Natural killer cell (primary cell): Measurements from ENCODE around the gene MMRN2. TPM values are rescaled to one million over a fixed set of nuclear protein-coding genes. Genes with fewer than 3 reads are reported as not detected.

Experiments used
- ATAC-seq, 3 donors: fragments of 150-1000 bp in 2 of 3; fragments of 200-7000 bp in 1 of 3; cut with Tn5 transposase; 1 replicate in 1 of 3; 2 replicates in 2 of 3; pipeline ENCODE4 v1.10.0; 2021; ENCODE audit warnings: mild to moderate bottlenecking in 2 of 3, moderate library complexity in 2 of 3
- DNase-seq, 2 donors: peaks; one replicate each; pipeline versions ENCODE4 v3.0.0 to v3.0.0-alpha.2; 2013 to 2021; ENCODE audit warnings: mixed read lengths in 1 of 2
- H3K27ac ChIP-seq: one replicate; pipeline ENCODE4 v1.5.1; 2013; ENCODE audit warnings: mild to moderate bottlenecking, low read length
- H3K27me3 ChIP-seq: one replicate; pipeline ENCODE4 v1.6.1; 2013; ENCODE audit warnings: low read length; ENCODE audit not compliant: control insufficient read depth, insufficient read depth
- H3K36me3 ChIP-seq: one replicate; pipeline ENCODE4 v1.6.1; 2013; ENCODE audit warnings: low read length; ENCODE audit not compliant: control insufficient read depth, insufficient read depth
- H3K4me1 ChIP-seq: one replicate; pipeline ENCODE4 v1.6.1; 2013; ENCODE audit warnings: low read length; ENCODE audit not compliant: control insufficient read depth, insufficient read depth
- H3K4me3 ChIP-seq: one replicate; pipeline ENCODE4 v1.5.1; 2013; ENCODE audit warnings: low read length
- H3K9me3 ChIP-seq: one replicate; pipeline ENCODE4 v1.6.1; 2013; ENCODE audit warnings: low read length; ENCODE audit not compliant: control insufficient read depth, insufficient read depth
- H3K27ac Mint-ChIP-seq, 2 donors: one replicate each; pipeline ENCODE4 v1.8.0; 2022; ENCODE audit warnings: mild to moderate bottlenecking in 2 of 2, mixed read lengths in 2 of 2, moderate library complexity in 1 of 2
- H3K27me3 Mint-ChIP-seq, 2 donors: one replicate each; pipeline ENCODE4 v1.8.0; 2022; ENCODE audit warnings: low read depth in 2 of 2, mixed read lengths in 2 of 2
- H3K36me3 Mint-ChIP-seq: one replicate; pipeline ENCODE4 v1.8.0; 2022; ENCODE audit warnings: mixed read lengths
- H3K4me1 Mint-ChIP-seq, 2 donors: one replicate each; pipeline ENCODE4 v1.8.0; 2022; ENCODE audit warnings: mixed read lengths in 2 of 2
- H3K4me3 Mint-ChIP-seq: one replicate; pipeline ENCODE4 v1.8.0; 2022; ENCODE audit warnings: mild to moderate bottlenecking, moderate library complexity, mixed read lengths
- H3K9me3 Mint-ChIP-seq, 2 donors: one replicate each; pipeline ENCODE4 v1.8.0; 2022; ENCODE audit warnings: mixed read lengths in 2 of 2
- WGBS: methylation state at CpG from one replicate; pipeline ENCODE4 v1.1.7; 2013; ENCODE audit warnings: missing lambda C conversion rate; ENCODE audit not compliant: insufficient coverage; 5-methylcytosine and 5-hydroxymethylcytosine counted together
- intact Hi-C: fragments of 100-400 bp; cut with micrococcal nuclease; formaldehyde crosslinking; loops from one replicate; pipeline ENCODE4 v1.14.2; 2022
- total RNA-seq, 4 donors: library from RNA; stranded (reverse); fragments of 120-200 nt in 1 of 4; gene quantifications; one replicate each; pipeline versions ENCODE4 v1.2.3 to v1.2.4, GENCODE V29; 2013 to 2022
- TF ChIP-seq, protein P1 (sequence below): fragments of 200-600 bp; IDR thresholded peaks from one replicate; pipeline ENCODE4 v1.8.0; 2022; ENCODE audit warnings: antibody characterized with exemption

The MMRN2 gene
- total RNA-seq, 3 donors from 2014 or later (not counting 1 experiment from before 2014, with no cell fraction given), result 1.3 TPM; not detected in 2

DNA sequence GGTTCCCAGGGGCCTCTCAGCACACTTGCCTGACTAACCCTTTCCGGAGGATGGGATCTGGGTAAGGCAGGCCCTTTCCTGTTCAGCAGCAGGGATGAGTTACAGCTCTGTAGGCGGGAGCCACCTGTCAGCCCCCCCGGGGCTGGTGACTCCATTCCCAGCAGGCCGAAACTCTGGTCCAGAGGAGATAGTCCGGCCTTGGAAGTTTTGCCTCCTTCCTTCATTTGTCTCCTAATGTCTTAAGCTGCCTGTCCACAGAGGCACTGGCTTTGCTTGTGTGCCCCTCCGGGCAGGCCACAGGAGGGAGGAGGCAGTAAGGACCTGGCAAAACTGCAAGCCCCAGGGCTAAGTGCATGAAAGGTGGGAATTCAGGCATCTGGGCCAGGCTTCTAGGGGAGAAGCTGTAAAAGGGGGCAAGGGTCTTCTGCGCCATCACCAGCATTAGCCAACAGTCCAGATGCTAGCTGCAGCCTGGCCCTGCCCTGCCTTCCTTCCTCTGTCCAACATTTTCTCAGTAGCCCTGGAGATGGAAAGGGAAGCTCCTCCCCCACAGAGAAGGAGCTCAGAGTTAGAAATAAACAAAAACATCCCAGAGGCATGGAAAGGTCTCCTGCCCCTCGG lies 12.1 kb upstream of the MMRN2 start:
- Mint-ChIP-seq H3K4me3 (peak overlapping the region; percentile 35), H3K4me1 (peaks cover 14 to 44% of the 10 kb centered on the region in 2 donors), H3K36me3 (no peaks in the 10 kb centered on the region), H3K27ac (peak overlapping the region in 1 of 2 donors; percentile 93), H3K27me3 (peaks cover 0 to 7% of the 10 kb centered on the region in 2 donors), H3K9me3 (no peaks in the 10 kb centered on the region)
- intact Hi-C loops, result no loop called here
- H3K27ac ChIP-seq, result no peak overlapping the region
- ATAC-seq (no peak), DNase-seq (peak in 1 of 2 donors; percentile 18)
- H3K36me3 ChIP-seq, result no peaks in the 10 kb centered on the region
- no peak overlapping the region for H3K4me3 ChIP-seq
- H3K9me3 ChIP-seq, result no peaks in the 10 kb centered on the region
- TF ChIP-seq, protein P1, sequence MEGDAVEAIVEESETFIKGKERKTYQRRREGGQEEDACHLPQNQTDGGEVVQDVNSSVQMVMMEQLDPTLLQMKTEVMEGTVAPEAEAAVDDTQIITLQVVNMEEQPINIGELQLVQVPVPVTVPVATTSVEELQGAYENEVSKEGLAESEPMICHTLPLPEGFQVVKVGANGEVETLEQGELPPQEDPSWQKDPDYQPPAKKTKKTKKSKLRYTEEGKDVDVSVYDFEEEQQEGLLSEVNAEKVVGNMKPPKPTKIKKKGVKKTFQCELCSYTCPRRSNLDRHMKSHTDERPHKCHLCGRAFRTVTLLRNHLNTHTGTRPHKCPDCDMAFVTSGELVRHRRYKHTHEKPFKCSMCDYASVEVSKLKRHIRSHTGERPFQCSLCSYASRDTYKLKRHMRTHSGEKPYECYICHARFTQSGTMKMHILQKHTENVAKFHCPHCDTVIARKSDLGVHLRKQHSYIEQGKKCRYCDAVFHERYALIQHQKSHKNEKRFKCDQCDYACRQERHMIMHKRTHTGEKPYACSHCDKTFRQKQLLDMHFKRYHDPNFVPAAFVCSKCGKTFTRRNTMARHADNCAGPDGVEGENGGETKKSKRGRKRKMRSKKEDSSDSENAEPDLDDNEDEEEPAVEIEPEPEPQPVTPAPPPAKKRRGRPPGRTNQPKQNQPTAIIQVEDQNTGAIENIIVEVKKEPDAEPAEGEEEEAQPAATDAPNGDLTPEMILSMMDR, result no peak
- 91% methylated on average over 8 of the region's 8 CpGs for WGBS
- peaks cover 54% of the 10 kb centered on the region for H3K4me1 ChIP-seq
- H3K27me3 ChIP-seq, result no peaks in the 10 kb centered on the region

DNA sequence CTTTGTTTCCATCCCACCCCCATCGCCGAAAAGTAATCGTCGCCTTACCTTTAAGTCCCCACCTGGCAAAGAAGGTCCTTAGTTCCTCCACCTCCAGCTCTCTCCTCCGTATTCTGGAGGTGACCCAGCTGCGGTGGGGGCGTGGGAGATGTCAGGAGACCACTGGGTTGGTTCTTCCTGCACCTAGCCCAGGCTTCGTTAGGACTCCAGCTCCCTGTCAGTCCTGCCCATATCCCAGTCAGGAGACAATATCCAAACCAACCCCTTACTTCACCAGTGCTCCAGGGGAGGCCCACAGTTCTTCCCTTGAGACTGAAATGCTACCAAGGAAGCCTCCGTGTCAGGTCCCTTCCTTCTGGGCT lies 11.6 kb upstream of the MMRN2 start:
- 67% methylated on average over 9 of the region's 9 CpGs for WGBS
- intact Hi-C loops, result no loop called here
- H3K36me3 ChIP-seq, result no peaks in the 10 kb centered on the region

DNA sequence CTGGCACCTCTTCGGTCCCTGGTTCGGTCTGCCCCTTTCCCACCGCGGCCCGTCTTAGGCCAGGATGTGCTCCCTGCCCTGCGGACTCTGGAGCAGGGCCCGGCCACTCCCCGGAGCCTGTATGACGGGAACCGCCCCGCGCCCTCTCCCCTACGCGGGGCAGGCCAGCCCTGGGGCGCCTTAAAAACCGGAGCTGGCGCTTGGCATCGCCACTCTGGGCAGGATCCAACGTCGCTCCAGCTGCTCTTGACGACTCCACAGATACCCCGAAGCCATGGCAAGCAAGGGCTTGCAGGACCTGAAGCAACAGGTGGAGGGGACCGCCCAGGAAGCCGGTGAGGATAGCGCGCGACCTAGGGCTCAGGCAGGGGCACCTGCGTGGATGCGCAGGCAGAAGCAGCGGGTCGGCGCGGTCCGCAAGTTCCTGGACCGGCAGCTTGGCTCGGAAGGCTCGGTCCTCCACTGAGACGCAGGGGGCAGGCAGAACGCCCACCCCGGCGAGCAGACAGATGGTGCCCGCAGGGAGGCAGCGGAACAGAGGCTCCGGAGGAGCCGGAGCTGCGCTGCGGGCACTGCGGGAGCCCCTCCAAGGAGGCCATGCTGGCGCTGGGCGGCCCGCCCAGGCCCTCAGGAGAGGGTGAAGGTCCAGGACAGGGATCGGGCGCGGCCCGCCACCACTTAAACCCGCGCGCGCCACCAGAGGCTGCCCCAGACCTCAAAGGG lies 11.0 kb upstream of the MMRN2 start, which contains the start of gene ADIRF:
TSS of gene ADIRF (plus strand) at position 212 of the 723 bp plus-strand sequence. CDS start at position 275, 63 bp downstream.
- H3K4me1 Mint-ChIP-seq, result peaks cover 14 to 44% of the 10 kb centered on the region in 2 donors
- peak within 1 kb of the TSS in 1 of 2 donors; percentile 93 for H3K27ac Mint-ChIP-seq
- H3K9me3 Mint-ChIP-seq, result no peaks in the 10 kb centered on the region

More for the DNA sequence above, 11.6 kb upstream of the MMRN2 start:
- TF ChIP-seq, protein P1, result no peak
- DNase-seq (peak in 1 of 2 donors; percentile 17), ATAC-seq (no peak)
- peaks cover 0 to 7% of the 10 kb centered on the region in 2 donors for H3K27me3 Mint-ChIP-seq
- Histone ChIP-seq H3K4me1 (peaks cover 54% of the 10 kb centered on the region), H3K27ac (no peak overlapping the region), H3K27me3 (no peaks in the 10 kb centered on the region), H3K4me3 (no peak overlapping the region), H3K9me3 (no peaks in the 10 kb centered on the region)
- H3K36me3 Mint-ChIP-seq, result no peaks in the 10 kb centered on the region
- no peaks in the 10 kb centered on the region for H3K9me3 Mint-ChIP-seq
- peak overlapping the region in 1 of 2 donors; percentile 93 for H3K27ac Mint-ChIP-seq
- peaks cover 14 to 44% of the 10 kb centered on the region in 2 donors for H3K4me1 Mint-ChIP-seq
- H3K4me3 Mint-ChIP-seq, result no peak overlapping the region

More for the DNA sequence above, 11.0 kb upstream of the MMRN2 start, which contains the start of gene ADIRF:
- Histone ChIP-seq H3K27me3 (no peaks in the 10 kb centered on the region), H3K9me3 (no peaks in the 10 kb centered on the region), H3K36me3 (no peaks in the 10 kb centered on the region), H3K4me3 (no peak within 1 kb of the TSS), H3K27ac (no peak within 1 kb of the TSS), H3K4me1 (peaks cover 54% of the 10 kb centered on the region)
- WGBS, result 17% methylated on average over 59 of the region's 59 CpGs
- intact Hi-C loops, result no loop called here
- Mint-ChIP-seq H3K27me3 (peaks cover 0 to 7% of the 10 kb centered on the region in 2 donors), H3K36me3 (no peaks in the 10 kb centered on the region), H3K4me3 (peak within 1 kb of the TSS; percentile 9)
- ATAC-seq (no peak), DNase-seq (peak in 1 of 2 donors; percentile 43)
- TF ChIP-seq, protein P1, result no peak
